ENCODE results near the gene APPL2.

APPL2 gene

DNA sequence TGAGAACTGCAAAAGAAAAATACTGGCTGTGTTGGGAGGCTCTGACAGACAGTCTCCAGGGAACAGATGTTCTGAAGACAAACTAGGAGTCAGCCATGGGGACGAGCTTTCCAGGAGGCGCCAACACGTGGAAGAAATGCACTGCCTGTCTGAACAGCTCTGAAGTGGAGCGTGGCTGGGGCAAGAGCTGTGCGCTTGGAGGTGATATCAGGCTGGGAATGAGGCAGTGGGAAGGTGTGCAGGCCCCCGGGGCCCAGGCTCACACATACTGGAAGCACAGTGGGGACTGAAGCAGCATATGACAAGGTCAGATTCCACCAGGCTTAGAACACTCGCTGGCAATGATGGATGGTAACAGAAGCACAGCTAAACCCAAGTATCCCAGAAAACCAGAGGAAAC, 17.5 kb downstream of the APPL2 start:
- Histone ChIP-seq H3K4me3 (no peak overlapping the region), H3K36me3 (ENCODE audit: insufficient read depth, low read length) (peaks cover 16% of the 10 kb centered on the region; the same call in 1 of the 2 replicates), H3K9me3 (ENCODE audit: low read depth, low read length) (no peaks in the 10 kb centered on the region), H3K9ac (ENCODE audit: insufficient read length) (no peak overlapping the region), H3K27ac (no peak overlapping the region)
- TF ChIP-seq FOXP2 (optimal IDR thresholded peaks at IDR 0.05; ENCODE audit: control extremely low read depth, extremely low read length, insufficient read depth) (no peak), POLR2AphosphoS5 (IDR thresholded peaks at IDR 0.05; ENCODE audit: borderline replicate concordance, low read depth, low read length) (no peak), EZH2 (IDR thresholded peaks at IDR 0.05) (no peak)
- no peak for DNase-seq (ENCODE audit: low read depth, low spot score)

DNA sequence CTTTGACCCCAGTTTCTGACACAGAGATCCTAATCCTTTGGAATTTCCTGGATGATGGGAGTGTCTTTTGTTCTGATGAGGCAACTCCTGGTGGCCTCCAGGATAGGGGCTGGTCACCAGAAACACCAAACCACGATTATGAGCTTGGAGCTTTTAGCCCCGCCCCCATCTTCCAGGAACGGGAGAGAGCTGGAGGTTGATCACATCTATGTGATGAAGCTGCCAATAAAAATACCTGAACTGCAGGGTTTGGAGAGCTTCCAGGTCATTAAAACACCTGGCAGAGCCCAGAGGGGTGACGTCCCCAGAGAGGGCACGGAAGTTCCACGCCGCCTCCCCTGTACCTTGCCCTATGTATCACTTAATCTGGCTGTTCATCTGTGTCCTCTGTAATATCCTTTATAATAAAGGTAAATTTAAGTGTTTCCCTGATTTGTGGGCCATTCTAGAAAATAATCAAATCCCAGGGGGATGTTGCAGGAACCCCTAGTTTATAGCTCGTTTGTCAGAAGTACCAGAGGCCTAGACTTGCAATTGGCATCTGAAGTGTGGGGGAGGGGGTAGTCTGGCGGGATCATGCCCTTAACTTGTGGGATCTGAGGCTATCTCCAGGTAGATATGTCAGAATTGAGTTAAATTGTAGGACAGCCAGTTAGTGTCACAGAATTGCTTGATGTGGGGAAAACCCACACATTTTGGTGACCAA, 21.2 kb downstream of the APPL2 start:
- H3K27ac ChIP-seq, result no peak overlapping the region
- DNase-seq (ENCODE audit: low read depth, low spot score), result no peak
- no peak overlapping the region for H3K4me3 ChIP-seq

DNA sequence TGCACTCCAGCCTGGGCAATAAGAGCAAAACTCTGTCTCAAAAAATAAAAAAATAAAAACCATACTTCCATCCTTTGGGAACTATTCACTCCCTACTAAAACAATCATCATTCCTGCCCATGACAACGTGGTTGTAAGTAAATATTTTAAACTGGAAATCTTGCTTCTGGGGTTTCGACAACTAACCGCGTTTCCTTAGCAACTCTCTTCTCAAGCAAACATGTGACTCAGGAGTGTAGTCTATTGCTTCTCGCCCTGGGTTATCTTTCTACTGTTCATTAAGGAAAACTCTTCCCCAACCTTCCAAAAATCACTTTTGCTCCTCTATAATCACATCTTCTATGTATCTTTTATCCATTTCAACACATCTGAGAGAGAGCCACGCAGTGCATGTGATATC, 21.8 kb downstream of the APPL2 start:
- TF ChIP-seq EZH2 (IDR thresholded peaks at IDR 0.05) (no peak), FOXP2 (optimal IDR thresholded peaks at IDR 0.05; ENCODE audit: control extremely low read depth, extremely low read length, insufficient read depth) (no peak), POLR2AphosphoS5 (IDR thresholded peaks at IDR 0.05; ENCODE audit: borderline replicate concordance, low read depth, low read length) (no peak)
- H3K36me3 ChIP-seq (ENCODE audit: insufficient read depth, low read length), result peaks cover 12% of the 10 kb centered on the region; the same call in 1 of the 2 replicates
- H3K4me3 ChIP-seq, result no peak overlapping the region
- H3K27ac ChIP-seq, result no peak overlapping the region
- DNase-seq (ENCODE audit: low read depth, low spot score), result no peak
- H3K9ac ChIP-seq (ENCODE audit: insufficient read length), result no peak overlapping the region
- H3K9me3 ChIP-seq (ENCODE audit: low read depth, low read length), result no peaks in the 10 kb centered on the region

More for the DNA sequence above, 21.2 kb downstream of the APPL2 start:
- Histone ChIP-seq H3K9ac (ENCODE audit: insufficient read length) (no peak overlapping the region), H3K36me3 (ENCODE audit: insufficient read depth, low read length) (peaks cover 12% of the 10 kb centered on the region; the same call in 1 of the 2 replicates), H3K9me3 (ENCODE audit: low read depth, low read length) (no peaks in the 10 kb centered on the region)
- TF ChIP-seq FOXP2 (optimal IDR thresholded peaks at IDR 0.05; ENCODE audit: control extremely low read depth, extremely low read length, insufficient read depth), result no peak
- no peak for TF ChIP-seq EZH2 (IDR thresholded peaks at IDR 0.05)
- no peak for TF ChIP-seq POLR2AphosphoS5 (IDR thresholded peaks at IDR 0.05; ENCODE audit: borderline replicate concordance, low read depth, low read length)

DNA sequence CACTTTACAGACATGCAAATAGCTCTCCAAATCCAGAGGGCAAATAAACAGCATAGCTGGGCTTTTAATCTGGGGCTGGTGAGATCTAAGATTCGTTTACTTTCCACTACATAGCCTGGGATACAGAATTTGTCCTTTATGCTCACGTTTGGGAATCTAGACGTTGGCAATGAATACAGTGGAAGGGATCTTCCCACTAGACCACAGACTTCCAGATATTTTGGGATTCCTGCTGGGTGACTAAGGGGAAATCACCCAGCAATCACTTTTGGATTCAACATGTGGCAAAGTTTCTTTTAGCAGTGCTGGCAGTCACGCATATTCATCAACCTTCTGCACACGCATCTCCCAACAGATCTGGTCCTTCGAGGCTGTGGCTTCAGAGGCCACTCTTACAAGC, 23.5 kb downstream of the APPL2 start:
- no peak overlapping the region for H3K4me3 ChIP-seq
- TF ChIP-seq EZH2 (IDR thresholded peaks at IDR 0.05), result no peak
- TF ChIP-seq POLR2AphosphoS5 (IDR thresholded peaks at IDR 0.05; ENCODE audit: borderline replicate concordance, low read depth, low read length), result no peak
- TF ChIP-seq FOXP2 (optimal IDR thresholded peaks at IDR 0.05; ENCODE audit: control extremely low read depth, extremely low read length, insufficient read depth), result no peak
- peaks cover 10% of the 10 kb centered on the region; the same call in 1 of the 2 replicates for H3K36me3 ChIP-seq (ENCODE audit: insufficient read depth, low read length)
- H3K27ac ChIP-seq, result no peak overlapping the region
- no peaks in the 10 kb centered on the region for H3K9me3 ChIP-seq (ENCODE audit: low read depth, low read length)
- H3K9ac ChIP-seq (ENCODE audit: insufficient read length), result no peak overlapping the region
- DNase-seq (ENCODE audit: low read depth, low spot score), result no peak

DNA sequence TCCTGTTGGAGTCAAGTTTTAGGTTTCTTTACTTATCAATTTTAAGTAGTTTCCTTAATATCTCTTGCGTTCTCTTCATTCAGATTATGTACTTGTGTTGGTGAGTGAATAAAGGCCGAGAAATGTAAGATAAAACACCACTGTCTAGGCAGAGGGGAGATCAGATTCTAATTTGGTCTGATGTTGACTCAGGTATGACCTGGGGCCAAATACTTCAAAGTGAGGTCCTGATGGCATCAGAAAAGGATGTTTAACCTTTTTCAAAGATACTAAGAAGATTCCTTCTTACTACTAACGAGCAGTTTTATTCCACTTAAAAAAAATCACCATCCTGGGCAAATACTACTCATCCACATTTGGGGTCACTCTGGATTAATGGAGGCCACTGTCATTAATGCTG, 26.9 kb downstream of the APPL2 start:
- TF ChIP-seq FOXP2 (optimal IDR thresholded peaks at IDR 0.05; ENCODE audit: control extremely low read depth, extremely low read length, insufficient read depth) (no peak), POLR2AphosphoS5 (IDR thresholded peaks at IDR 0.05; ENCODE audit: borderline replicate concordance, low read depth, low read length) (no peak), EZH2 (IDR thresholded peaks at IDR 0.05) (no peak)
- H3K36me3 ChIP-seq (ENCODE audit: insufficient read depth, low read length), result peaks cover 2% of the 10 kb centered on the region; the same call in 1 of the 2 replicates

DNA sequence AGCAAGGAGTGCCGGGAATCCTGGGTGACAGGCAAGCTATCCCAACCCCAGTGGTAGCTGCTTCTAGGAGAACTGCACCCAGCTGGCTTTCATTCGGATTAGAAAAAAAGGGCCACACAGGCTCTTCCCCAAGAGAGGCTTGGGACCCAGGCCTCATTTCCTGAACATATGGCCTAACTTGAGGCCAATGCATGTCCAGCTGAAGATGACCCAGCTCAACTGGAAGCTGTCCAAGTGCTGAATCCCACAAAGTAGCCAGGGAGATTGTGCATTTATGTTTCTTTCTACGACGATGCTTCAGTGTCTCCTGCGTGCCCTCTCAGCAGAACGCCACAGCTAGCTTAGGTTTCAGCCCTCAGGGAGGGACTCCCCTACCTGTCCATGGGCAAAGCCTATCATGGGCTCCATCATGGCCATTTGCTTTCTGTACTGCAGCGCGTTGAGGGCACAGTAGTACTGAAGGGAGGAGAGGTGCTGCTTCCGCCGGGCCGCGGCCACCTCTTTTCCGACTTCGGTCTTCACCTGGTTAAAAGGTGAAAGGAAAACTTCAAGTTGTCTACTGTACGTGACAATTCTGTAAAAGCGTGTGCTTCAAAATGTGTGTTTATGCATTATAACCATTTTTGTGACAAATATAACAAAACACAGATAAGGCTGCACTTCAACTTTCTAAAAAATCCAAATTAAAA, 29.1 kb downstream of the APPL2 start:
- TF ChIP-seq EZH2 (IDR thresholded peaks at IDR 0.05), result no peak
- TF ChIP-seq POLR2AphosphoS5 (IDR thresholded peaks at IDR 0.05; ENCODE audit: borderline replicate concordance, low read depth, low read length), result no peak
- TF ChIP-seq FOXP2 (optimal IDR thresholded peaks at IDR 0.05; ENCODE audit: control extremely low read depth, extremely low read length, insufficient read depth), result no peak
- no peak overlapping the region for H3K27ac ChIP-seq
- DNase-seq (ENCODE audit: low read depth, low spot score), result no peak
- H3K9ac ChIP-seq (ENCODE audit: insufficient read length), result no peak overlapping the region
- H3K36me3 ChIP-seq (ENCODE audit: insufficient read depth, low read length), result peaks cover 2% of the 10 kb centered on the region; the same call in 1 of the 2 replicates
- H3K9me3 ChIP-seq (ENCODE audit: low read depth, low read length), result no peaks in the 10 kb centered on the region
- H3K4me3 ChIP-seq, result no peak overlapping the region

More for the DNA sequence above, 26.9 kb downstream of the APPL2 start:
- H3K9me3 ChIP-seq (ENCODE audit: low read depth, low read length), result no peaks in the 10 kb centered on the region
- H3K4me3 ChIP-seq, result no peak overlapping the region
- H3K9ac ChIP-seq (ENCODE audit: insufficient read length), result no peak overlapping the region
- no peak for DNase-seq (ENCODE audit: low read depth, low spot score)
- H3K27ac ChIP-seq, result no peak overlapping the region

DNA sequence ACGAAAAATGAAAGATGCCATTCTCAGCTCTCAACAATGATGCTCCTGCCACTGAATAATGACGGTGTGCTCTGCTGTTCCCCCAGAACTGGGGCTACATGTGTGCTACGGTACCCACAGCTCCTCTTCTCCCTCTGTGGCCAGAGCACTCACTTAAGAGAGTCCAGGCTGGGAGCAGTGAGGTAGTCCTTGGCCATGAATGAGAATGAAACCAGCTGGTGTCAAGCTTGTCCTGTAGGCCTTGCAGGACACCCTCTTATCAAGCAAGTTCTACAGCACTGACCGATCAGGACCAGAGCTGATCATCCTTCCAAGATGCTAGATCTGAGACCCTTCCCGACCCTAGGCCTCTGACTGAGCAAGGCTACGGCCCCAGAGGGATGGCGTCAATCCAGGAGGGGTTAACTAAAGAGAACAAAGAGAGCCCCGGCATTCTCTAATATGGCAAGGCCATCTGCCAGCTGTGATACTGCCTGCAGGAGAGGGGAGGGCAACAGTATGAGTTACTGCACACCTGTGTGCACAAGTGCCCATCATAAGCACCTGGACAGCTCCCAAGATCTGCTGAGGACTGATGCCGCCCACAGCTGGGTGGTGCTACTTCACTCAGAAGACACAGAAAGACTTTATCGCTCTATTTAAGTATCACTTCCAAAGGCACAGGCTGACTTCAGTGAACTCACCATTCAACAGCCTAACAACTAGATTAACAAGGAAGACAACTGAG, 30.5 kb downstream of the APPL2 start:
- Histone ChIP-seq H3K9ac (ENCODE audit: insufficient read length) (no peak overlapping the region), H3K9me3 (ENCODE audit: low read depth, low read length) (no peaks in the 10 kb centered on the region), H3K27ac (no peak overlapping the region), H3K36me3 (ENCODE audit: insufficient read depth, low read length) (peaks cover 2% of the 10 kb centered on the region; the same call in 1 of the 2 replicates), H3K4me3 (no peak overlapping the region)
- DNase-seq (ENCODE audit: low read depth, low spot score), result no peak
- no peak for TF ChIP-seq POLR2AphosphoS5 (IDR thresholded peaks at IDR 0.05; ENCODE audit: borderline replicate concordance, low read depth, low read length)
- no peak for TF ChIP-seq FOXP2 (optimal IDR thresholded peaks at IDR 0.05; ENCODE audit: control extremely low read depth, extremely low read length, insufficient read depth)
- no peak for TF ChIP-seq EZH2 (IDR thresholded peaks at IDR 0.05)

DNA sequence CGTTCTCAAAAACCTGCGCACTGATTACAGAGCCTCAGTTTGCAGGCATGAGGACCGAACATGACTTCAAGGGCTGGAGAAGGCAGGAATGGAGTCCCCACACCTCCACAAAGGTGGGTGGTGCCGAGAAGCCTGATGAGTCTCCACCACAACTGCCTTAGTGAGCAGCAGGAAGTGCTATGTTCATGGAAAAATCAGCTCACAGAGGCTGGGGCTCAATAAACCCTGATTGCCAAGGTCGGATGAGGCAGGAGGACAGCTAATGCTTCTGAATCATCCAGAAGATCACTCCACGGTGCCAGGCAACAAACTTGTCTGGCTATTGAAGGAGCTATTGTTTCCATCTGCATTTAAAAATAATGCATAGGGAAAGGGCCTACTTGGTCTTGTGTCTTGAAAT, 31.1 kb downstream of the APPL2 start:
- Histone ChIP-seq H3K27ac (no peak overlapping the region), H3K4me3 (no peak overlapping the region), H3K36me3 (ENCODE audit: insufficient read depth, low read length) (peaks cover 2% of the 10 kb centered on the region; the same call in 1 of the 2 replicates), H3K9ac (ENCODE audit: insufficient read length) (no peak overlapping the region), H3K9me3 (ENCODE audit: low read depth, low read length) (no peaks in the 10 kb centered on the region)
- TF ChIP-seq FOXP2 (optimal IDR thresholded peaks at IDR 0.05; ENCODE audit: control extremely low read depth, extremely low read length, insufficient read depth) (no peak), EZH2 (IDR thresholded peaks at IDR 0.05) (no peak), POLR2AphosphoS5 (IDR thresholded peaks at IDR 0.05; ENCODE audit: borderline replicate concordance, low read depth, low read length) (no peak)
- no peak for DNase-seq (ENCODE audit: low read depth, low spot score)

All from SK-N-MC (cell line).